HEK293 (cell line): Measurements from ENCODE around the gene GSTP1.

ENCODE experiments used
- CTCF ChIA-PET: fragments of 350-600 bp; formaldehyde crosslinking; extraction: SDS; loops from one replicate; lab custom pipeline; 2021; ENCODE audit warnings: antibody characterized with exemption; lab: Yijun Ruan, JAX
- POLR2A ChIA-PET: fragments of 300-600 bp; formaldehyde crosslinking; extraction: SDS; loops from one replicate; lab custom pipeline; 2020; ENCODE audit warnings: antibody characterized with exemption, inconsistent platforms; lab: Yijun Ruan, JAX
- H3K27ac ChIP-seq: fragments of 200-500 bp; sonication (Bioruptor generic); 2 replicates; pipeline ENCODE4 v1.5.1; 2014; ENCODE audit warnings: low read depth, low read length, control low read depth, inconsistent platforms; ENCODE audit errors: extremely low read depth
- H3K36me3 ChIP-seq, 2 experiments: fragments of 200-500 bp in 1 of 2; sonication (Bioruptor generic) in 1 of 2; 1 replicate in 1 of 2; 2 replicates in 1 of 2; pipeline ENCODE4 v1.5.1; 2014 to 2017; ENCODE audit warnings: inconsistent platforms in 2 of 2, low read length in 2 of 2; ENCODE audit not compliant: control insufficient read depth in 2 of 2, insufficient read depth in 1 of 2
- H3K4me1 ChIP-seq: fragments of 200-500 bp; sonication (Bioruptor generic); 2 replicates; pipeline ENCODE4 v1.5.1; 2014; ENCODE audit warnings: mild to moderate bottlenecking, low read length, inconsistent platforms; ENCODE audit not compliant: control insufficient read depth, insufficient read depth
- H3K4me3 ChIP-seq: 2 replicates; pipeline ENCODE4 v1.5.1; 2011; ENCODE audit warnings: low read depth, mild to moderate bottlenecking, control low read depth, low read length, moderate library complexity
- H3K9me3 ChIP-seq: fragments of 200-500 bp; sonication (Bioruptor generic); 2 replicates; pipeline ENCODE4 v1.5.1; 2014; ENCODE audit warnings: low read depth, low read length, inconsistent platforms; ENCODE audit not compliant: control insufficient read depth, insufficient read depth
- HOXD13 ChIP-seq: sonication (generic); formaldehyde crosslinking; IDR thresholded peaks from 2 replicates; pipeline ENCODE4 v1.8.0; 2022; ENCODE audit warnings: missing genetic modification reagents, borderline replicate concordance
- MEIS1 ChIP-seq: sonication (generic); formaldehyde crosslinking; IDR thresholded peaks from 2 replicates; pipeline ENCODE4 v1.8.1; 2022; ENCODE audit warnings: missing genetic modification reagents, mild to moderate bottlenecking, borderline replicate concordance
- MZF1 ChIP-seq: fragments of 450-650 bp; formaldehyde crosslinking; IDR thresholded peaks from 2 replicates; pipeline ENCODE4 v1.5.1; 2017; ENCODE audit warnings: missing biosample characterization, missing genetic modification characterization, borderline replicate concordance
- PRDM1 ChIP-seq: fragments of 450-650 bp; formaldehyde crosslinking; IDR thresholded peaks from 2 replicates; pipeline ENCODE4; 2016; ENCODE audit warnings: missing biosample characterization, missing genetic modification characterization
- SETDB1 ChIP-seq: IDR thresholded peaks from one replicate; pipeline ENCODE4 v1.6.1; 2017; ENCODE audit warnings: mild to moderate bottlenecking, low read length, moderate library complexity, mixed read lengths; ENCODE audit not compliant: insufficient read length
- SP2 ChIP-seq: fragments of 450-650 bp; formaldehyde crosslinking; IDR thresholded peaks from 2 replicates; pipeline ENCODE4 v1.5.1; 2016; ENCODE audit warnings: missing biosample characterization, missing genetic modification characterization
- SP3 ChIP-seq: fragments of 450-650 bp; formaldehyde crosslinking; IDR thresholded peaks from 2 replicates; pipeline ENCODE4 v1.5.1; 2016; ENCODE audit warnings: missing biosample characterization, missing genetic modification characterization
- SP7 ChIP-seq: fragments of 450-650 bp; formaldehyde crosslinking; IDR thresholded peaks from 2 replicates; pipeline ENCODE4 v1.5.1; 2016; ENCODE audit warnings: missing biosample characterization, missing genetic modification characterization
- YY2 ChIP-seq: fragments of 450-650 bp; formaldehyde crosslinking; IDR thresholded peaks from 2 replicates; pipeline ENCODE4 v1.5.1; 2016; ENCODE audit warnings: missing biosample characterization, missing genetic modification characterization
- ZBTB10 ChIP-seq: fragments of 450-650 bp; formaldehyde crosslinking; IDR thresholded peaks from 2 replicates; pipeline ENCODE4 v1.5.1; 2016; ENCODE audit warnings: missing biosample characterization, missing genetic modification characterization
- ZEB2 ChIP-seq: fragments of 450-650 bp; formaldehyde crosslinking; IDR thresholded peaks from 2 replicates; pipeline ENCODE4 v1.5.1; 2016; ENCODE audit warnings: missing biosample characterization, missing genetic modification characterization
- ZFP3 ChIP-seq: fragments of 450-650 bp; formaldehyde crosslinking; IDR thresholded peaks from 2 replicates; pipeline ENCODE4 v1.5.1; 2016; ENCODE audit warnings: low read depth, missing biosample characterization, missing genetic modification characterization
- ZNF133 ChIP-seq: fragments of 450-650 bp; formaldehyde crosslinking; IDR thresholded peaks from 2 replicates; pipeline ENCODE4 v1.5.1; 2016; ENCODE audit warnings: missing biosample characterization, missing genetic modification characterization
- ZNF157 ChIP-seq: fragments of 450-650 bp; formaldehyde crosslinking; IDR thresholded peaks from 2 replicates; pipeline ENCODE4 v1.5.1; 2016; ENCODE audit warnings: missing biosample characterization, missing genetic modification characterization
- ZNF16 ChIP-seq: fragments of 450-650 bp; formaldehyde crosslinking; IDR thresholded peaks from 2 replicates; pipeline ENCODE4 v1.5.1; 2016; ENCODE audit warnings: low read depth, missing biosample characterization, missing genetic modification characterization
- ZNF280D ChIP-seq: fragments of 450-650 bp; formaldehyde crosslinking; IDR thresholded peaks from 2 replicates; pipeline ENCODE4 v1.5.1; 2016; ENCODE audit warnings: missing biosample characterization, missing genetic modification characterization
- ZNF324 ChIP-seq: fragments of 450-650 bp; formaldehyde crosslinking; IDR thresholded peaks from 2 replicates; pipeline ENCODE4 v1.5.1; 2016; ENCODE audit warnings: missing biosample characterization, missing genetic modification characterization
- ZNF350 ChIP-seq: fragments of 450-650 bp; formaldehyde crosslinking; IDR thresholded peaks from 2 replicates; pipeline ENCODE4 v1.5.0; 2017; ENCODE audit warnings: missing biosample characterization, mild to moderate bottlenecking, missing genetic modification characterization
- ZNF362 ChIP-seq: fragments of 450-650 bp; formaldehyde crosslinking; IDR thresholded peaks from 2 replicates; pipeline ENCODE4 v1.5.1; 2016; ENCODE audit warnings: missing biosample characterization, missing genetic modification characterization
- ZNF366 ChIP-seq: fragments of 450-650 bp; formaldehyde crosslinking; conservative IDR thresholded peaks from 2 replicates; pipeline ENCODE4 v1.5.1; 2016; ENCODE audit warnings: missing biosample characterization, missing genetic modification characterization
- ZNF426 ChIP-seq: fragments of 450-650 bp; formaldehyde crosslinking; IDR thresholded peaks from 2 replicates; pipeline ENCODE4 v1.5.1; 2017; ENCODE audit warnings: missing biosample characterization, missing genetic modification characterization, mild to moderate bottlenecking, inconsistent platforms, moderate library complexity
- ZNF549 ChIP-seq: fragments of 450-650 bp; IDR thresholded peaks from 2 replicates; pipeline ENCODE4 v1.5.1; 2018; ENCODE audit warnings: missing biosample characterization, missing genetic modification characterization, mild to moderate bottlenecking, inconsistent platforms, moderate library complexity
- ZNF571 ChIP-seq: fragments of 450-650 bp; formaldehyde crosslinking; IDR thresholded peaks from 2 replicates; pipeline ENCODE4 v1.5.0; 2017; ENCODE audit warnings: missing biosample characterization, missing genetic modification characterization
- ZNF629 ChIP-seq: fragments of 450-650 bp; formaldehyde crosslinking; IDR thresholded peaks from 2 replicates; pipeline ENCODE4 v1.5.1; 2017; ENCODE audit warnings: missing biosample characterization, missing genetic modification characterization
- ZNF677 ChIP-seq: fragments of 450-650 bp; IDR thresholded peaks from 2 replicates; pipeline ENCODE4 v1.5.0; 2018; ENCODE audit warnings: missing biosample characterization, mild to moderate bottlenecking, missing genetic modification characterization, moderate library complexity
- ZSCAN30 ChIP-seq: fragments of 450-650 bp; IDR thresholded peaks from 2 replicates; pipeline ENCODE4 v1.5.1; 2018; ENCODE audit warnings: missing biosample characterization, mild to moderate bottlenecking, missing genetic modification characterization, moderate library complexity
- TF ChIP-seq, protein P1 (sequence below): fragments of 450-650 bp; formaldehyde crosslinking; IDR thresholded peaks from 2 replicates; pipeline ENCODE4 v1.5.1; 2016; ENCODE audit warnings: missing biosample characterization, missing genetic modification characterization

Gene GSTP1

GRCh38 chr11:67609316-67609715 lies 25.7 kb downstream of the GSTP1 start (continued):
- no peak for TF ChIP-seq ZNF280D
- TF ChIP-seq MZF1 (tag by site-specific recombination): no peak
- no peak for TF ChIP-seq ZNF350 (tag by site-specific recombination)
- TF ChIP-seq ZNF426 (tag by site-specific recombination): no peak
- TF ChIP-seq PRDM1 (tag by site-specific recombination): no peak
- no peak for TF ChIP-seq ZNF157
- TF ChIP-seq MEIS1 (CRISPR knock-in tag): no peak
- no peak for TF ChIP-seq ZNF571 (tag by site-specific recombination)

DNA sequence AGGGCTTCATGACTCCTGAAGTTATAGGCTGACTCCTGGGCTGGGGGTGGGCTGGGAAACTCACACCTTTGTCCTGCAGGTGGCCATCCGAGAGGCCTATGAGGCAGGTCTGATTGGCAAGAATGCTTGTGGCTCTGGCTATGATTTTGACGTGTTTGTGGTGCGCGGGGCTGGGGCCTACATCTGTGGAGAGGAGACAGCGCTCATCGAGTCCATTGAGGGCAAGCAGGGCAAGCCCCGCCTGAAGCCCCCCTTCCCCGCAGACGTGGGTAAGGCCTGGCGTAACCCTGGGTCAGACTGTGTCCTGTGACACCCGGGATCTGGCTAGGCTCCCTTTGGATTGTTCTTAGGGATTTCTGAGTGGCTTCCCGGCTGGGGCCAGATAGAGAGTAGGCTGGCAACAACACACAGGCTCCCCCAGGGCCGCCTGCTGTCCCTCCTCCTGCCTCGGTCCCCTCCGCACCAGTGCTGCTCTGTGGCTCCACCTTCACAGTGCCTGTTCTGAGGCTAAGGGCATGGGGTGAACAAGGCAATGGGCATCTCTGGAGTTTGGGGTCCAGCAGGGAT lies 26.8 kb downstream of the GSTP1 start:
- TF ChIP-seq ZBTB10 (tag by site-specific recombination) (no peak), SP2 (tag by site-specific recombination) (no peak), ZNF133 (tag by site-specific recombination) (no peak), ZNF366 (tag by site-specific recombination) (no peak), SP7 (tag by site-specific recombination) (no peak)
- TF ChIP-seq, all 188 proteins: peak for 0
- no peaks in the 10 kb centered on the region for H3K4me1 ChIP-seq
- H3K36me3 ChIP-seq: peaks cover 0 to 52% of the 10 kb centered on the region in 2 experiments; a peak in 1 of 3 replicates
- ChIA-PET POLR2A (no interaction called here), CTCF (no interaction called here)
- H3K9me3 ChIP-seq: no peaks in the 10 kb centered on the region
- H3K4me3 ChIP-seq: no peak overlapping the region
- no peak overlapping the region for H3K27ac ChIP-seq

- H3K9me3 ChIP-seq: no peaks in the 10 kb centered on the region
- no peak for TF ChIP-seq ZNF549 (tag by site-specific recombination)
- no peak for TF ChIP-seq MZF1 (tag by site-specific recombination)
- no peak for TF ChIP-seq ZEB2
- no peak for TF ChIP-seq SP3 (tag by site-specific recombination)
- TF ChIP-seq ZNF324 (tag by site-specific recombination): no peak
- TF ChIP-seq ZNF16 (tag by site-specific recombination): no peak
- TF ChIP-seq, protein P1, sequence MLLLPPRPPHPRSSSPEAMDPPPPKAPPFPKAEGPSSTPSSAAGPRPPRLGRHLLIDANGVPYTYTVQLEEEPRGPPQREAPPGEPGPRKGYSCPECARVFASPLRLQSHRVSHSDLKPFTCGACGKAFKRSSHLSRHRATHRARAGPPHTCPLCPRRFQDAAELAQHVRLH: no peak
- no peak for TF ChIP-seq ZNF629 (tag by site-specific recombination)
- no peak for TF ChIP-seq YY2 (tag by site-specific recombination)
- TF ChIP-seq ZSCAN30 (tag by site-specific recombination): no peak
- TF ChIP-seq ZNF677 (tag by site-specific recombination): no peak
- no peak for TF ChIP-seq SETDB1
- no peak for TF ChIP-seq HOXD13 (CRISPR knock-in tag)
- TF ChIP-seq ZNF362 (tag by site-specific recombination): no peak
- no peak for TF ChIP-seq ZFP3 (tag by site-specific recombination)
- TF ChIP-seq ZNF571 (tag by site-specific recombination): no peak
- no peaks in the 10 kb centered on the region for H3K4me1 ChIP-seq
- POLR2A ChIA-PET: no interaction called here
- peaks cover 0 to 52% of the 10 kb centered on the region in 2 experiments; a peak in 1 of 3 replicates for H3K36me3 ChIP-seq
- CTCF ChIA-PET: no interaction called here
- H3K27ac ChIP-seq: no peak overlapping the region
- H3K4me3 ChIP-seq: no peak overlapping the region
These were observed 27.6 kb downstream of the GSTP1 start for GRCh38 chr11:67611165-67611564.
